ENCODE data around the gene ZNF362.

The ZNF362 gene

GRCh38 chr1:33267468-33268205 is 11.3 kb downstream of the ZNF362 start:
- DNase-seq (ENCODE audit: extremely low read depth, low read depth), result no peak
- TF ChIP-seq CTCF (IDR thresholded peaks at IDR 0.05; ENCODE audit: low read depth, low read length, missing control alignments), result no peak
- no peak overlapping the region for H3K4me3 ChIP-seq (replicated peaks; ENCODE audit: low read depth, low read length)

DNA sequence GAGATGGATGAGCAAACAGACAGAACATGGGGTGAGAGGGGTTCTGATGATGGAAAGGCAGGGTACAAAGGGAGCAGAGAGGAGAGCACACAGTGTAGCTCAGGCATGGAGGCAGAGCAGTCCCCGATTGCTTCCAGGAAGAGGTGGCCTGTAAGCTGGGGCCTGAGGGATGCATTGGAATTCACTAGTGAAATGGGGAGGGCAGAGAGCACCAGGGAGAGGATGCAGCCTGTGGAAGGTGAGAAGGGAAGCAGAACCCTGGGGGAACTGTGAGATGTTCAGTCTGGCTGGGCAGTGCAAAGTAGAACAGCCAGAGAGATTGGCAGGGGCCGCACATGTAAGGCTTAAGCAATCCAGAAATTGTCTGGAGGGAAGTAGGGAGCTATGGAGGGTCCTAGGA is 12.2 kb downstream of the ZNF362 start:
- no peak for TF ChIP-seq CTCF (IDR thresholded peaks at IDR 0.05; ENCODE audit: low read depth, low read length, missing control alignments)
- no peak overlapping the region for H3K4me3 ChIP-seq (replicated peaks; ENCODE audit: low read depth, low read length)
- no peak for DNase-seq (ENCODE audit: extremely low read depth, low read depth)

DNA sequence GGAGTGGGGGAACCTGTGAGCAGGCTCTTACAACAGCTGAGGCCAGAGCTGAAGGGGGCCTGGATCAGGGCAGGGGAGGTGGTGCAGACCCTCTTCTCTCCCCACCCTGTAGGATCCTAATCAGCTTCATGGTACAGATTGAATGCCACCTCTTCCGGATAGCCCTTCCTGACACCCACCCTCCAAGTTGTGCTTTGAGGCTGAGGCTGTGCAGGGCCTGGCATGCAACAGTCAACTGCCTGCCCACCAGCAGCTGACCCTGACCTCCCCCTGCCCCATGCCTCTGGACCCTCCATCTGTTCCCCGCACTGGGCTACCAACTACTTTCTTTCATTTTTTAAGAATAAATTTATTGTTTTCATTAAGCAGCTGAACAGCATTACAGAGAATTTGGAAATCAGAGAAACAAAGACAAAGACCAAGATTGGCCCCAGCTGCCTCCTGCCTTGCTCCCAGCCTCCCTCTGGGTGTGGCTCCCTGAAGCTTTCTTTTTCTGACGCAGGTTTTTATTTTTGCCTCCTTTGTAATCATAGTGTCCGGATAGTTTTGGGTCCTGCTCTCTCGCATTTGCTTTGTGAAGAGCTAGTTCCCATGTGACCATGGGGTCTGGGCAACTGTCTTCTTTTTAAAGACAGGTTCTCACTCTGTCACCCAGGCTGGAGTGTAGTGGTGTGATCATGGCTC is 12.8 kb downstream of the ZNF362 start:
- no peak for DNase-seq (ENCODE audit: extremely low read depth, low read depth)
- no peak overlapping the region for H3K4me3 ChIP-seq (replicated peaks; ENCODE audit: low read depth, low read length)
- no peak for TF ChIP-seq CTCF (IDR thresholded peaks at IDR 0.05; ENCODE audit: low read depth, low read length, missing control alignments)

GRCh38 chr1:33269621-33270020 is 13.3 kb downstream of the ZNF362 start:
- no peak overlapping the region for H3K4me3 ChIP-seq (replicated peaks; ENCODE audit: low read depth, low read length)
- no peak for TF ChIP-seq CTCF (IDR thresholded peaks at IDR 0.05; ENCODE audit: low read depth, low read length, missing control alignments)
- DNase-seq (ENCODE audit: extremely low read depth, low read depth), result no peak

DNA sequence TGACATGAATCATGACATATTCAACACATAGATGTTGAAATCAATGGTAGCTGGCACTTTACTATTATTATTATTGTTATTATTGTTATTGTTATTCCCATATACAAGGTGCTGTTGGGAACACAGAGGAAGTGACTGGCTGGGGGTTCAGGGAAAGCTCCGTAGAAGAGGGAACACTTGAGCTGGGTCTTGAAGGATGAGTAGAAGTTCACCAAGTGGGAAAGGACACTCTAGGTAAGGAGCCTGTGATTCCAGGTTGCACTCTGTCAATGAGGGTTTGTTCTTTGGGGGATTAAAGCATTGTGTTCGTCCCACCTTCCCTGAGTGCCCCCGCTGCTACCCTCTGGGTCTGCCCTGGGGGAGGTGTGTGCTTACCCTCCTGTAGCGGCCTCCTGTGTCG is 14.1 kb downstream of the ZNF362 start:
- no peak for TF ChIP-seq CTCF (IDR thresholded peaks at IDR 0.05; ENCODE audit: low read depth, low read length, missing control alignments)
- H3K4me3 ChIP-seq (replicated peaks; ENCODE audit: low read depth, low read length), result no peak overlapping the region
- no peak for DNase-seq (ENCODE audit: extremely low read depth, low read depth)

DNA sequence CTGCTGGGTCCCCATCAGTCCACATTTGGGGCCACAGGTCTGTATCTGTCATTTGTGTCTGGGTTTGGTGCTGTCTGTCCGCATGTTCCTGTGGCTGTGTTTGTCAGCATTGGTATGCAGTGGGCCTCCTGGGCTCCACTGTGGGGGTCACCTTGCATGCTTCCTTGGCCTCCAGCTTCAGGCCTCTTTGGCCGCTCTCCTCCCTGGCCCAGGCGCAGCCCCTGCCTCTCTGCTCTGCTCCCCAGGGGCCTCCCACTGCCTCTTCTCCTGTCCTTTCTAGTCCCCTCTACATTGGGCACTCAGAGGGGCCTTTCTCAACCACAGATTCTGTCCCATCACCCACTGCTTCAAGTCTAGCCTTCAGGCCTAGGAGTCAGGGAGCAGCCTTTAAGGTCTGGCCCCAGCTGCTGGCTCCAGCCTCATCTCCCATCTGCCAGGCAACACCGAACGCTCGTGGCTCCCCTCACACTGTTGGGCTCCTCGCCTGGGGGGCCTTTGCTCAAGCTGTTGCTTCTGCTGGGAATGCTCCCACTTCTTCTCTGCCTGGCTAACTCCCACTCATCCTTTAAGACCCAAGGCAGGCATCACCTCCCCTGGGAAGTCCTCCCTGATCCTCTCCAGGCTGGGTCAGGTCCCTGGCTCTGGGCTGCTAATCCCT is 14.6 kb downstream of the ZNF362 start:
- no peak for TF ChIP-seq CTCF (IDR thresholded peaks at IDR 0.05; ENCODE audit: low read depth, low read length, missing control alignments)
- no peak for DNase-seq (ENCODE audit: extremely low read depth, low read depth)
- H3K4me3 ChIP-seq (replicated peaks; ENCODE audit: low read depth, low read length), result no peak overlapping the region

All from HFF-Myc (cell line).